Endothelial cell of umbilical vein (primary cell): ENCODE results near the gene SLC4A4. TPM values are rescaled to one million over a fixed set of nuclear protein-coding genes. Genes with fewer than 3 reads are reported as not detected.

Experiments
- BruUV-seq: library from RNA; stranded (reverse); fragments of 400-500 nt; replicated peaks from 2 replicates; lab custom pipeline; 2021; lab: Mats Ljungman, UMichigan
- CTCF ChIA-PET: fragments of 300-600, 350-600 bp; sonication (Branson Sonifier 250); formaldehyde crosslinking; loops from one replicate; lab custom pipeline; 2021; ENCODE audit warnings: antibody characterized with exemption, inconsistent platforms; lab: Charles Lee
- POLR2A ChIA-PET: fragments of 300-600, 350-600 bp; sonication (Branson Sonifier 250); formaldehyde crosslinking; loops from one replicate; lab custom pipeline; 2021; ENCODE audit warnings: antibody characterized with exemption, inconsistent platforms; lab: Charles Lee
- DNase-seq: peaks from one replicate; pipeline ENCODE4 v3.0.0-alpha.2; 2011; ENCODE audit warnings: low read depth, low spot score
- FAIRE-seq: peaks from 2 replicates; lab custom pipeline; 2011; peaks lifted over from hg19 to GRCh38; lab: Jason Lieb, UNC
- H2AFZ ChIP-seq: 2 replicates; pipeline ENCODE4 v1.6.0; 2012; ENCODE audit warnings: low read depth, low read length, control low read depth, inconsistent platforms
- H3K27ac ChIP-seq: 2 replicates; pipeline ENCODE4 v1.5.1; 2011; ENCODE audit warnings: low read depth, mild to moderate bottlenecking, control low read depth, low read length, moderate library complexity; ENCODE audit not compliant: insufficient read depth
- H3K27me3 ChIP-seq, 2 experiments: 2 replicates each; pipeline versions ENCODE4 v1.6.0 to v1.6.1; 2011; ENCODE audit warnings: low read length in 2 of 2, mixed read lengths in 1 of 2; ENCODE audit not compliant: control insufficient read depth in 2 of 2, insufficient read depth in 2 of 2
- H3K36me3 ChIP-seq, 2 experiments: 2 replicates in 1 of 2; 3 replicates in 1 of 2; pipeline ENCODE4 v1.5.1; 2011; ENCODE audit warnings: low read length in 2 of 2, mild to moderate bottlenecking in 1 of 2, moderate library complexity in 1 of 2; ENCODE audit not compliant: control insufficient read depth in 2 of 2, insufficient read depth in 2 of 2; ENCODE audit errors: extremely low read depth in 1 of 2
- H3K4me1 ChIP-seq: 3 replicates; pipeline ENCODE4 v1.5.1; 2011; ENCODE audit warnings: mild to moderate bottlenecking, low read length; ENCODE audit not compliant: control insufficient read depth, insufficient read depth; ENCODE audit errors: extremely low read depth
- H3K4me2 ChIP-seq: 2 replicates; pipeline ENCODE4 v1.6.1; 2011; ENCODE audit warnings: low read length, control low read depth, mixed read lengths; ENCODE audit not compliant: insufficient read depth
- H3K4me3 ChIP-seq, 3 experiments: fragments of 200-600 bp in 1 of 3; sonication (generic), shearing (Covaris generic) in 1 of 3; replicated peaks in 1 of 3; 2 replicates each; pipeline ENCODE4 v1.5.1; 2011 to 2016; ENCODE audit warnings: control low read depth in 3 of 3, low read length in 3 of 3, mild to moderate bottlenecking in 2 of 3, inconsistent platforms in 1 of 3, low read depth in 1 of 3, moderate library complexity in 1 of 3; ENCODE audit not compliant: insufficient read depth in 1 of 3
- H3K79me2 ChIP-seq: 2 replicates; pipeline ENCODE4 v1.6.0; 2012; ENCODE audit warnings: low read length, inconsistent platforms; ENCODE audit not compliant: control insufficient read depth, insufficient read depth
- H3K9ac ChIP-seq: replicated peaks from 2 replicates; pipeline ENCODE3; 2011; ENCODE audit warnings: low read length, control low read depth; ENCODE audit not compliant: insufficient read depth; ENCODE audit errors: extremely low read depth
- H3K9me1 ChIP-seq: replicated peaks from 3 replicates; pipeline ENCODE4 v1.6.0; 2011; ENCODE audit warnings: mild to moderate bottlenecking, low read length; ENCODE audit not compliant: control insufficient read depth, insufficient read depth; ENCODE audit errors: extremely low read depth
- H3K9me3 ChIP-seq: replicated peaks from 2 replicates; pipeline ENCODE4 v1.5.1; 2012; ENCODE audit warnings: low read length, inconsistent platforms; ENCODE audit not compliant: control insufficient read depth, insufficient read depth
- H4K20me1 ChIP-seq: replicated peaks from 2 replicates; pipeline ENCODE3; 2011; ENCODE audit warnings: mild to moderate bottlenecking, low read length; ENCODE audit not compliant: control insufficient read depth, insufficient read depth; ENCODE audit errors: extremely low read depth
- EZH2 ChIP-seq: IDR thresholded peaks from 2 replicates; pipeline ENCODE4 v1.6.1; 2012; ENCODE audit warnings: borderline replicate concordance, low read depth, mild to moderate bottlenecking, moderate library complexity, low read length, inconsistent platforms; ENCODE audit not compliant: severe bottlenecking
- FOS ChIP-seq: IDR thresholded peaks from 2 replicates; pipeline ENCODE4 v1.6.1; 2011; ENCODE audit warnings: mild to moderate bottlenecking, low read length, moderate library complexity, borderline replicate concordance; ENCODE audit not compliant: insufficient read depth
- GATA2 ChIP-seq: IDR thresholded peaks from 2 replicates; pipeline ENCODE4 v1.7.0; 2011; ENCODE audit warnings: low read depth, mild to moderate bottlenecking, moderate library complexity, mixed read lengths, low read length; ENCODE audit not compliant: insufficient read length, insufficient read depth
- JUN ChIP-seq: IDR thresholded peaks from 2 replicates; pipeline ENCODE4 v1.6.1; 2011; ENCODE audit warnings: borderline replicate concordance, low read depth; ENCODE audit not compliant: insufficient read length, insufficient read depth
- MYC ChIP-seq: IDR thresholded peaks from one replicate; pipeline ENCODE4 v1.6.1; 2011; ENCODE audit warnings: mild to moderate bottlenecking, low read depth, low read length
- POLR2A ChIP-seq: IDR thresholded peaks from 2 replicates; pipeline ENCODE4 v1.6.1; 2012; ENCODE audit warnings: low read depth, mild to moderate bottlenecking, control low read depth, low read length
- POLR2AphosphoS5 ChIP-seq: IDR thresholded peaks from 2 replicates; pipeline ENCODE4 v1.6.1; 2012; ENCODE audit warnings: low read depth, mild to moderate bottlenecking, control low read depth, low read length, moderate library complexity; ENCODE audit not compliant: insufficient read depth
- dilution Hi-C: fragments of 300-500 bp; cut with MboI; formaldehyde crosslinking; loops from one replicate; pipeline ENCODE4 v1.15.0; 2019; ENCODE audit warnings: low sequenced_read_pairs; ENCODE audit not compliant: extremely low pct_ligation_motif_present
- intact Hi-C: fragments of 100-400 bp; cut with micrococcal nuclease; formaldehyde crosslinking; loops from one replicate; pipeline ENCODE4 v1.10.0; 2022
- polyA plus RNA-seq, 4 experiments: library from polyadenylated mRNA; depleted of rRNA in 3 of 4; stranded (reverse) in 3 of 4; unstranded in 1 of 4; fragments of >200 nt; gene quantifications; 2 replicates each; pipeline versions ENCODE4 v1.2.1 to v1.2.3, GENCODE V29; 2011 to 2012; ENCODE audit warnings: missing spikeins in 1 of 4
- total RNA-seq: library from RNA; stranded (reverse); gene quantifications from 2 replicates; pipeline ENCODE4 v1.2.3, GENCODE V29; 2021
- TF ChIP-seq, protein P1 (sequence below): IDR thresholded peaks from 2 replicates; pipeline ENCODE4 v1.6.1; 2011; ENCODE audit not compliant: insufficient read depth, insufficient read length
- TF ChIP-seq, protein P2 (sequence below), 2 donors: IDR thresholded peaks; 1 replicate in 1 of 2; 2 replicates in 1 of 2; pipeline ENCODE4 v1.5.1; 2011; ENCODE audit warnings: low read length in 2 of 2, mild to moderate bottlenecking in 2 of 2, moderate library complexity in 2 of 2, control low read depth in 1 of 2, inconsistent platforms in 1 of 2, low read depth in 1 of 2; ENCODE audit not compliant: insufficient read depth in 1 of 2; ENCODE audit errors: extremely low read depth in 1 of 2

Gene SLC4A4
- total and polyA plus RNA-seq, 2 donors (not counting 3 experiments of a cell fraction or from before 2014, with no cell fraction given): not detected

DNA sequence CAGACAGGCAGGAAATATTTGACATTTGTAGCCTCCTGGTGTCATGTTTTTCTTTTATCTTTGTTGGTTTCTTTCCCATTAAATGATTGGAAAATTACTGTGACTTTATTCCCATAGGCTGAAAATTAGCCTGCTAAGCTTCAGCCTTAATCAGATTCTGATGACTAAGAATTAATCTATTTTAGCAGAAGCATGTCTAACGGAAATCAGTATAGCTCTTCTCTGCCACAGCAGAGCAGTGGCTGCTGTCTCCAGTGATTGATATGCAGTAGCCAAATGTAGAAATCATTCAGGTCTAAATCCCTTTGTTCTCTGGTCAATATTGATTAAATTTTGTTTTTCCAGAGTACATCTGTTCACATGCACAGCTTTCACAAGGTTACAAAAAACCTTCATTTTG is 245.8 kb downstream of the SLC4A4 start:
- no peak overlapping the region for H3K9ac ChIP-seq
- no peak for DNase-seq
- no TSS peak for BruUV-seq
- H3K27me3 ChIP-seq: no peaks in the 10 kb centered on the region
- TF ChIP-seq POLR2A: no peak
- TF ChIP-seq FOS: no peak
- no peak for TF ChIP-seq POLR2AphosphoS5
- TF ChIP-seq JUN: no peak
- TF ChIP-seq, protein P1, sequence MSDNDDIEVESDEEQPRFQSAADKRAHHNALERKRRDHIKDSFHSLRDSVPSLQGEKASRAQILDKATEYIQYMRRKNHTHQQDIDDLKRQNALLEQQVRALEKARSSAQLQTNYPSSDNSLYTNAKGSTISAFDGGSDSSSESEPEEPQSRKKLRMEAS: no peak
- no peak for TF ChIP-seq MYC
- TF ChIP-seq, protein P2, sequence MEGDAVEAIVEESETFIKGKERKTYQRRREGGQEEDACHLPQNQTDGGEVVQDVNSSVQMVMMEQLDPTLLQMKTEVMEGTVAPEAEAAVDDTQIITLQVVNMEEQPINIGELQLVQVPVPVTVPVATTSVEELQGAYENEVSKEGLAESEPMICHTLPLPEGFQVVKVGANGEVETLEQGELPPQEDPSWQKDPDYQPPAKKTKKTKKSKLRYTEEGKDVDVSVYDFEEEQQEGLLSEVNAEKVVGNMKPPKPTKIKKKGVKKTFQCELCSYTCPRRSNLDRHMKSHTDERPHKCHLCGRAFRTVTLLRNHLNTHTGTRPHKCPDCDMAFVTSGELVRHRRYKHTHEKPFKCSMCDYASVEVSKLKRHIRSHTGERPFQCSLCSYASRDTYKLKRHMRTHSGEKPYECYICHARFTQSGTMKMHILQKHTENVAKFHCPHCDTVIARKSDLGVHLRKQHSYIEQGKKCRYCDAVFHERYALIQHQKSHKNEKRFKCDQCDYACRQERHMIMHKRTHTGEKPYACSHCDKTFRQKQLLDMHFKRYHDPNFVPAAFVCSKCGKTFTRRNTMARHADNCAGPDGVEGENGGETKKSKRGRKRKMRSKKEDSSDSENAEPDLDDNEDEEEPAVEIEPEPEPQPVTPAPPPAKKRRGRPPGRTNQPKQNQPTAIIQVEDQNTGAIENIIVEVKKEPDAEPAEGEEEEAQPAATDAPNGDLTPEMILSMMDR (IDR thresholded peaks at IDR 0.05; ENCODE audit: extremely low read depth in 1 of 2, insufficient read depth in 1 of 2, low read depth in 1 of 2, low read length in 2 of 2): no peak
- TF ChIP-seq EZH2: no peak
- TF ChIP-seq GATA2: no peak
- H3K36me3 ChIP-seq: no peaks in the 10 kb centered on the region
- no peaks in the 10 kb centered on the region for H3K9me3 ChIP-seq
- no peaks in the 10 kb centered on the region for H3K4me1 ChIP-seq
- no peak overlapping the region for H3K27ac ChIP-seq
- ChIA-PET POLR2A (no interaction called here), CTCF (no interaction called here)
- no peak overlapping the region for H2AFZ ChIP-seq
- dilution Hi-C loops (no loop called here), intact Hi-C loops (no loop called here)
- no peaks in the 10 kb centered on the region for H4K20me1 ChIP-seq
- no peak overlapping the region for H3K4me2 ChIP-seq
- H3K4me3 ChIP-seq: no peak overlapping the region
- H3K79me2 ChIP-seq: no peaks in the 10 kb centered on the region
- no peak for FAIRE-seq
- H3K9me1 ChIP-seq: no peaks in the 10 kb centered on the region
